Neural cell (in vitro differentiated cells): Measurements from ENCODE around the gene BORCS5.

ENCODE experiments used
- EZH2 ChIP-seq: fragments of 200-600, 300-800 bp; shearing (Covaris generic), sonication (generic); IDR thresholded peaks from 2 replicates; pipeline ENCODE4 v1.6.1; 2014; ENCODE audit warnings: antibody characterized with exemption, low read length, borderline replicate concordance, mild to moderate bottlenecking; ENCODE audit not compliant: insufficient read depth, poor library complexity, severe bottlenecking
- RAD21 ChIP-seq: fragments of 450-650 bp; conservative IDR thresholded peaks from 2 replicates; pipeline ENCODE4 v1.6.1; 2014; ENCODE audit warnings: antibody characterized with exemption, mild to moderate bottlenecking, moderate library complexity
- TF ChIP-seq, protein P1 (sequence below): fragments of 450-650 bp; IDR thresholded peaks from 2 replicates; pipeline ENCODE4 v1.5.1; 2014; ENCODE audit warnings: antibody characterized with exemption, mild to moderate bottlenecking, moderate library complexity; ENCODE audit not compliant: poor library complexity, severe bottlenecking

GRCh38 chr12:12510551-12510950, 153.7 kb downstream of the BORCS5 start:
- TF ChIP-seq EZH2: no peak
- no peak for TF ChIP-seq RAD21
- TF ChIP-seq, protein P1, sequence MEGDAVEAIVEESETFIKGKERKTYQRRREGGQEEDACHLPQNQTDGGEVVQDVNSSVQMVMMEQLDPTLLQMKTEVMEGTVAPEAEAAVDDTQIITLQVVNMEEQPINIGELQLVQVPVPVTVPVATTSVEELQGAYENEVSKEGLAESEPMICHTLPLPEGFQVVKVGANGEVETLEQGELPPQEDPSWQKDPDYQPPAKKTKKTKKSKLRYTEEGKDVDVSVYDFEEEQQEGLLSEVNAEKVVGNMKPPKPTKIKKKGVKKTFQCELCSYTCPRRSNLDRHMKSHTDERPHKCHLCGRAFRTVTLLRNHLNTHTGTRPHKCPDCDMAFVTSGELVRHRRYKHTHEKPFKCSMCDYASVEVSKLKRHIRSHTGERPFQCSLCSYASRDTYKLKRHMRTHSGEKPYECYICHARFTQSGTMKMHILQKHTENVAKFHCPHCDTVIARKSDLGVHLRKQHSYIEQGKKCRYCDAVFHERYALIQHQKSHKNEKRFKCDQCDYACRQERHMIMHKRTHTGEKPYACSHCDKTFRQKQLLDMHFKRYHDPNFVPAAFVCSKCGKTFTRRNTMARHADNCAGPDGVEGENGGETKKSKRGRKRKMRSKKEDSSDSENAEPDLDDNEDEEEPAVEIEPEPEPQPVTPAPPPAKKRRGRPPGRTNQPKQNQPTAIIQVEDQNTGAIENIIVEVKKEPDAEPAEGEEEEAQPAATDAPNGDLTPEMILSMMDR: no peak
